ENCODE data around the gene MYOZ2.
"Not testable (repeated sequence)": the region's sequence is repeated elsewhere in the genome, so short reads cannot be mapped to it uniquely, and the experiment has no call there.

DNA sequence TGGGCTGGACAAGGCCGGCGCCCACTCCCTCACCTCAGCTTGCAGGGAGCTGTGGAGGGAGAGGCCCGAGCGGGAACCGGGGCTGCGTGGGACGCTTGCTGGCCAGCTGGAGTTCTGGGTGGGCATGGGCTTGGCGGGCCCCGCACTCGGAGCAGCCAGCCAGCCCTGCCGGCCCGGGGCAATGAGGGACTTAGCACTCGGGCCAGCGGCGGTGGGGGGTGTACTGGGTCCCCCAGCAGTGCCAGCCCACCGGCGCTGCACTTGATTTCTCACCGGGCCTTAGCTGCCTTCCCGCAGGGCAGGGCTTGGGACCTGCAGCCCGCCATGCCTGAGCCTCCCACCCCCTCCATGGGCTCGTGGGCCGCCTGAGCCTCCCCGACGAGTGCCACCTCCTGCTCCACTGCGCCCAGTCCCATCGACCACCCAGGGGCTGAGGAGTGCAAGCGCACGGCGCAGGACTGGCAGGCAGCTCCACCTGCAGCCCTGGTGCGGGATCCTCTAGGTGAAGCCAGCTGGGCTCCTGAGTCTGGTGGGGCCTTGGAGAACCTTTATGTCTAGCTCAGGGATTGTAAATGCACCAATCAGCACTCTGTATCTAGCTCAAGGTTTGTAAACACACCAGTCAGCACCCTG lies 38.2 kb downstream of the MYOZ2 start:
- TF ChIP-seq, protein P1, sequence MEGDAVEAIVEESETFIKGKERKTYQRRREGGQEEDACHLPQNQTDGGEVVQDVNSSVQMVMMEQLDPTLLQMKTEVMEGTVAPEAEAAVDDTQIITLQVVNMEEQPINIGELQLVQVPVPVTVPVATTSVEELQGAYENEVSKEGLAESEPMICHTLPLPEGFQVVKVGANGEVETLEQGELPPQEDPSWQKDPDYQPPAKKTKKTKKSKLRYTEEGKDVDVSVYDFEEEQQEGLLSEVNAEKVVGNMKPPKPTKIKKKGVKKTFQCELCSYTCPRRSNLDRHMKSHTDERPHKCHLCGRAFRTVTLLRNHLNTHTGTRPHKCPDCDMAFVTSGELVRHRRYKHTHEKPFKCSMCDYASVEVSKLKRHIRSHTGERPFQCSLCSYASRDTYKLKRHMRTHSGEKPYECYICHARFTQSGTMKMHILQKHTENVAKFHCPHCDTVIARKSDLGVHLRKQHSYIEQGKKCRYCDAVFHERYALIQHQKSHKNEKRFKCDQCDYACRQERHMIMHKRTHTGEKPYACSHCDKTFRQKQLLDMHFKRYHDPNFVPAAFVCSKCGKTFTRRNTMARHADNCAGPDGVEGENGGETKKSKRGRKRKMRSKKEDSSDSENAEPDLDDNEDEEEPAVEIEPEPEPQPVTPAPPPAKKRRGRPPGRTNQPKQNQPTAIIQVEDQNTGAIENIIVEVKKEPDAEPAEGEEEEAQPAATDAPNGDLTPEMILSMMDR (IDR thresholded peaks at IDR 0.05), result not testable (repeated sequence)
- TF ChIP-seq POLR2A, EP300 (IDR thresholded peaks at IDR 0.05): not testable (repeated sequence)
